Right atrium auricular region (tissue), 2 donors: ENCODE measurements around the gene L3MBTL4. TPM values are rescaled to one million over a fixed set of nuclear protein-coding genes. Genes with fewer than 3 reads are reported as not detected.

Experiments used
- DNase-seq: peaks from one replicate; pipeline ENCODE4 v3.0.0-alpha.2; 2019; ENCODE audit warnings: low spot score
- H3K27ac ChIP-seq, 2 donors: fragments of 200-600 bp; sonication (generic); 1 replicate in 1 of 2; 2 replicates in 1 of 2; pipeline ENCODE4 v1.5.1; 2016 to 2019
- H3K27me3 ChIP-seq, 2 donors: fragments of 200-600 bp; sonication (generic); one replicate each; pipeline versions ENCODE4 v1.5.1 to v1.6.0; 2017 to 2019
- H3K36me3 ChIP-seq: fragments of 200-600 bp; sonication (generic); one replicate; pipeline ENCODE4 v1.5.1; 2016
- H3K4me1 ChIP-seq, 2 donors: fragments of 200-600 bp; sonication (generic); one replicate each; pipeline versions ENCODE4 v1.5.1 to v1.6.0; 2017 to 2019
- H3K4me3 ChIP-seq, 2 donors: fragments of 200-600 bp; sonication (generic); 1 replicate in 1 of 2; 2 replicates in 1 of 2; pipeline ENCODE4 v1.5.1; 2017 to 2019; ENCODE audit warnings: mild to moderate bottlenecking in 1 of 2, moderate library complexity in 1 of 2
- H3K9me3 ChIP-seq, 2 donors: fragments of 200-600 bp; sonication (generic); one replicate each; pipeline ENCODE4 v1.5.1; 2019
- CTCF ChIP-seq, 2 donors: fragments of 200-600 bp; sonication (generic); IDR thresholded peaks; one replicate each; pipeline ENCODE4 v1.5.1; 2019; ENCODE audit warnings: antibody characterized with exemption in 2 of 2
- total RNA-seq, 2 donors: library from RNA; depleted of rRNA; stranded (reverse); fragments of >200 nt; gene quantifications; one replicate each; pipeline ENCODE4 v1.1.0, GENCODE V29; 2016

Gene L3MBTL4
- total RNA-seq, 2 donors from 2014 or later: 6.6 to 10.5 TPM

- H3K9me3 ChIP-seq: no peaks in the 10 kb centered on the region
- H3K4me1 ChIP-seq: no peaks in the 10 kb centered on the region
- H3K27ac ChIP-seq: no peak overlapping the region
- TF ChIP-seq CTCF (IDR thresholded peaks at IDR 0.05): no peak
- H3K27me3 ChIP-seq: no peaks in the 10 kb centered on the region
- no peak overlapping the region for H3K4me3 ChIP-seq
- H3K36me3 ChIP-seq: no peaks in the 10 kb centered on the region
- DNase-seq: no peak
Measured at GRCh38 chr18:5948781-5949180, 465.9 kb downstream of the L3MBTL4 start.

- no peak for DNase-seq
- Histone ChIP-seq H3K9me3 (no peaks in the 10 kb centered on the region), H3K4me3 (no peak overlapping the region), H3K4me1 (no peaks in the 10 kb centered on the region), H3K27me3 (no peaks in the 10 kb centered on the region), H3K27ac (no peak overlapping the region), H3K36me3 (no peaks in the 10 kb centered on the region)
- TF ChIP-seq CTCF (IDR thresholded peaks at IDR 0.05): no peak
Measured at GRCh38 chr18:5948237-5948636, 466.5 kb downstream of the L3MBTL4 start.

- Histone ChIP-seq H3K9me3 (no peaks in the 10 kb centered on the region), H3K4me1 (no peaks in the 10 kb centered on the region), H3K27me3 (no peaks in the 10 kb centered on the region), H3K27ac (no peak overlapping the region), H3K4me3 (no peak overlapping the region), H3K36me3 (no peaks in the 10 kb centered on the region)
- TF ChIP-seq CTCF (IDR thresholded peaks at IDR 0.05): no peak
- no peak for DNase-seq
Measured at GRCh38 chr18:5944448-5944847, 470.3 kb downstream of the L3MBTL4 start.

GRCh38 chr18:5943514-5943913 is 471.2 kb downstream of the L3MBTL4 start:
- no peak for TF ChIP-seq CTCF (IDR thresholded peaks at IDR 0.05)
- no peaks in the 10 kb centered on the region for H3K36me3 ChIP-seq
- H3K4me1 ChIP-seq: no peaks in the 10 kb centered on the region
- no peaks in the 10 kb centered on the region for H3K9me3 ChIP-seq
- no peak overlapping the region for H3K27ac ChIP-seq
- DNase-seq: no peak
- no peak overlapping the region for H3K4me3 ChIP-seq
- H3K27me3 ChIP-seq: no peaks in the 10 kb centered on the region

GRCh38 chr18:5942591-5942990 is 472.1 kb downstream of the L3MBTL4 start:
- Histone ChIP-seq H3K4me1 (no peaks in the 10 kb centered on the region), H3K27me3 (no peaks in the 10 kb centered on the region), H3K27ac (no peak overlapping the region), H3K36me3 (no peaks in the 10 kb centered on the region), H3K9me3 (no peaks in the 10 kb centered on the region), H3K4me3 (no peak overlapping the region)
- TF ChIP-seq CTCF (IDR thresholded peaks at IDR 0.05): no peak
- no peak for DNase-seq

GRCh38 chr18:5941890-5942289 is 472.8 kb downstream of the L3MBTL4 start:
- no peaks in the 10 kb centered on the region for H3K9me3 ChIP-seq
- TF ChIP-seq CTCF (IDR thresholded peaks at IDR 0.05): no peak
- no peak overlapping the region for H3K27ac ChIP-seq
- no peak for DNase-seq
- H3K36me3 ChIP-seq: no peaks in the 10 kb centered on the region
- H3K27me3 ChIP-seq: no peaks in the 10 kb centered on the region
- no peak overlapping the region for H3K4me3 ChIP-seq
- no peaks in the 10 kb centered on the region for H3K4me1 ChIP-seq
